HG02938 (cell line): Measurements from ENCODE around the gene ISOC2.
"Not testable (repeated sequence)": the region's sequence is repeated elsewhere in the genome, so short reads cannot be mapped to it uniquely, and the experiment has no call there.

ENCODE experiments used
- ATAC-seq: cut with Tn5 transposase; IDR thresholded peaks from one replicate; pipeline ENCODE4 v1.9.1; 2021; ENCODE audit warnings: mild to moderate bottlenecking, moderate library complexity; ENCODE audit not compliant: unreplicated experiment

The ISOC2 gene

GRCh38 chr19:55460670-55461258 is 678 bp downstream of the ISOC2 start:
- no peak for ATAC-seq

DNA sequence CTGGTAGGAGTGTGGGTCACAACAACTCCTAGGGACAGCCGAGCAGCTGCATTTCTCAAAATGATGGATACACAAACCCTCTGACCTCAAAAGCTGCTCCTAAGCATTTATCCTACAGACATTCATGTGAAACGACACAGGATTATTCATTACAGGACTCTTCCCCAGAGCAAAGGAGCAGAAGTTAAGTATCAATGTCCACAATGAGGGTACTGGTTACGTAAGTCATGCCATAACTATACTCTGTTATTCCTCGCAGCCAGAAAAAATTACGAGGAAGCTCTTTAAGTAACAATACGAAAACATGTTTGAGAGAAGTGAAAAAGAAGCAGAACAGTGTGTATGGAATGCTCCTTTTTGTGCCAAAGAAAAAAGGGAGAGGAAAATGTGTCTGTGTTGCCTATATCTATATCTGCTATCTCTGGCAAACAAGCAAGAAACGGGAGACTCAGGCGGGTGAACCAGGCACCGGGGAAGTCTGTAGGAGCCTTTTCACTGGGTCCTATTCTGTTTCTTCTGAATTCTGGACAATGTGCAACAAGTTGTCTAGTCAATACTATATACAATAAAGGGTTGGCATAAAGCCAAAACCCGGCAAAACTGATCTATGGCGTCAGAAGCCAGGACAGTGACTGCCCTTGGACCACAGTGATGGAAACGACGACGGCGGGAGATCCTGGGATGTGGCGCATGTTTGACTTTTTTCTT is 1.3 kb downstream of the ISOC2 start:
- ATAC-seq = no peak

DNA sequence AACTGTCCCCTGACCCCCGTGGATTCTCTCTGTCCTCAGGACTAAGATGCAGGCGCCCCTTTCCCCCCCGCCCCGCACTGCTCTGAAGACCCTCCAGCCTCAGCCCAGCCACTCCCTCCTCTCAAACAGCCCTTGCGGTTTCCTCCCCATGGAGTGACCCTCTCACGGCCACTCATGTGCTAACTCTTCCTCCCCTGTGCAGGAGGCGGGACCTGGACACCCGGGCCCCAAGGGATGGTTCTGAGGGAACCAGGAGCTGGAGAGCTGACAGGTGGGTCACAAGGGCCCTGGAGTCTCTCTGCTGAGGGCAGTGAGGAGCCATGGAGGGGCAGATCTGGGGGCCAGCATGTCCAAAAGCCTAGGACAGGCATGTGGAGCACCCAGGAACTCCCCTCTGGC is 1.9 kb downstream of the ISOC2 start:
- ATAC-seq = no peak

GRCh38 chr19:55457683-55458457 is 3.6 kb downstream of the ISOC2 start:
- no peak for ATAC-seq

DNA sequence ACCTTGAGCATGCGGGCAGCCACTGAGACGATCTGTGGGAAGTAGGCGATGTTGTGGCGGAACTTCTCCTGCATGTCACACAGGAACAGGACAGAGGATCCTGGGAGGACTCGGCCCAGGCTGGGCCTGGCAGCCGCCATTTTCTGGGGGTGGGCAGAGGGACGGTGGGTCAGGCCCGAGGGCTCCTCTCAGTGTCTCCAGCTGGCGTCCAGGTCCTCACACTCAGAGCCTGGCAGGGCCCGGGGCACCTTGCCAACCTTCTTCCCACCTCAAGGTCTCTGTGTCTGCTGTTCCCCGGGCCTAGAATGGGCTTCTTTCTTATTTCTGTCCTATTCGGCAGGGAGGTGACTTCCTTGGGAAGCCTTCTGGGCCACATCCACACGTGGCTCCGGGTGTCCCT is 5.1 kb downstream of the ISOC2 start:
- ATAC-seq = no peak

GRCh38 chr19:55455576-55456235 is 5.7 kb downstream of the ISOC2 start:
- no peak for ATAC-seq

GRCh38 chr19:55454787-55455243 is 6.6 kb downstream of the ISOC2 start:
- ATAC-seq = no peak

GRCh38 chr19:55453511-55454260 is 7.8 kb downstream of the ISOC2 start:
- no peak for ATAC-seq

GRCh38 chr19:55452749-55453346 is 8.6 kb downstream of the ISOC2 start:
- ATAC-seq = no peak

GRCh38 chr19:55451965-55452748 is 9.3 kb downstream of the ISOC2 start:
- ATAC-seq = no peak

DNA sequence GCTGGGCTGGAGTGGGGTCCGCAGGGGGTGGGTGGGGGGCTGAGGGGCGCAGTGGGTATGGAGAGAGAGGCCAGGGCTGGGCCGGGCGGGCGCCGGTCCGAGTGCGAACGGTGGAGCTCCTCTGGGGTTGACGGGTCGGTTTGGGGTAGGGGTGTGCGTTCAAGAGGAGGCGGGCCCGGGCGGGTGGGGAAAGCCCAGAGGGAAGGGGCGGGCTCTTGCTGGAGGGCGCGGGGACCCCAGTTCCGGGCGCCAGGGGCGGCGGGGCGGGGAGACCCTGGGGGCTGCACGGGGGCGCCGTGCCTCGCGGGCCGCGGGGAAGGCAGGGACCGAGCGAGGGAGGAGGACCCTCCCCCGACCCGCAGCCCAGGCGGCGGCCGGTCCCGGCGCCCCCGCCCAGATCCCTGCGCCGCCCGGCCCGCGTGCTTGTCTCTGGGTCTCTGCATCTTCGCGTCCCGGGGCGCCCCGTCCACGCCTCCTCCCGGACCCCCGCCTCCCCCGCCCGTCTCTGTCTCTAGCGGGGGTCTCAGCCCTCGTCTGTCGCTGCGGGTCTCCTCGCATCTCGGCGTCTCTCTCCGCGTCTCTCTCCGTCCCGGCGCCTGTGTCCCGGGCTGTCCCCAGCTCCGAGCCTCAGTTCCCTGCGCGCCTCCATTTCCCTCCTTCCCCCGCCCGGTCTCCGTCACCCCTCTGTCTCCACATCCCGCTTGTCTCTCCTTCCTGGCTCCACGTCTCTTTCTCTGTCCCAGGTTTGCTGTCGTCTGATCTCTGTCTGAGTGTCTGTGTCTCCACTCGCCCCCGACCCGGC is 10.1 kb downstream of the ISOC2 start:
- ATAC-seq = no peak

GRCh38 chr19:55449469-55449868 is 12.0 kb downstream of the ISOC2 start:
- no peak for ATAC-seq

DNA sequence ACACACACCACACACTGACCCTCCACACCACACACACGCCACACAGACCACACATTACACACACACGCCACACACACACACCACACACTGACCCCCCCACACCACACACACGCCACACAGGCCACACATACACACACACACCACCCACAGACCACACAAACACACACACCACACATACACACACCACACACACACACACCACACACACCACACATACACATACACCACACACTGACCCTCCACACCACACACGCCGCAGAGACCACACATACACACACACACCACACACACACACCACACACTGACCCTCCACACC is 13.3 kb downstream of the ISOC2 start:
- ATAC-seq = not testable (repeated sequence)

GRCh38 chr19:55447421-55448174 is 13.8 kb downstream of the ISOC2 start:
- no peak for ATAC-seq

DNA sequence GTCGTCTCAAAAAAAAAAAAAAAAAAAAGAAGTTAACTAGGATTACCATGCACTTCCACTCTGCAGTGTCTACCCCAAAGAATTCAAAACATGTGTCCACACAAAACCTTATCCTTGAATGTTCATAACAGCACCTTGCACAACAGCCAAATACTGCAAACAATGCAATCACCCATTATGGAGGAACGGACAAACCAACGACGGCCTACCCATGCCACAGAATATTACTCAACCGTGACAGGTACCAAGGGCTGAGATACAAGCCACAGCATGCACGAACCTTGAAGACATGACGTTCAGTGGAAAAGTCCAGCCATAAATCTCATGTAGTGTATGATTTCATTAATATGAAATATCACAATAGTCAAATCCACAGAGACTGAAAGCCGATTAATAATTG is 15.4 kb downstream of the ISOC2 start:
- no peak for ATAC-seq

DNA sequence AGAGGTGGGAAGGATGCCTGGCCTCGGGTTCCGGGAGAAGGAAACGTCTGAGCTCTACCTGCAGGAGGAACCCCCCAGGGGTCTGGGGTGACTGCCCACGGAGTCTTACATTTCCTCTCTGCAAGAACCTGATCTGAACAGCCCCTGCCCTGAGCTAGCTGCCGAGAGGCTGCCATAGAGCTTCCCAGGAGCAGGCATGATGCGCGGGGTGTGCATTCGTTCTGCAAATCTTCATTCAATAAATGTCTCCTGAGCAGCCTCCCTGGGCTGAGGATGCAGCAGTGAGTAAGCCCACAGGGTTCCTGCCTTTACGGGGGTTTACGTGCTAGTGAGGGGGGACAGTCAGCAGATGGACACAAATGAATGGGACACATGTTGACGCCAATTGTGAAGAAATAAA is 16.8 kb downstream of the ISOC2 start:
- no peak for ATAC-seq

- ATAC-seq = no peak
Measured at GRCh38 chr19:55443824-55444480, 17.5 kb downstream of the ISOC2 start.
